ENCODE results near the gene OR2Z1.

Gene OR2Z1

GRCh38 chr19:8684001-8684902 is 37.2 kb upstream of the OR2Z1 start:
- no peaks in the 10 kb centered on the region for H3K79me2 ChIP-seq (ENCODE audit: low read length)
- no peaks in the 10 kb centered on the region for H3K4me1 ChIP-seq (ENCODE audit: low read length)

GRCh38 chr19:8686549-8686948 is 34.9 kb upstream of the OR2Z1 start:
- Histone ChIP-seq H3K9ac (ENCODE audit: low read length) (no peak overlapping the region), H2AFZ (ENCODE audit: low read depth, low read length) (no peak overlapping the region), H4K20me1 (ENCODE audit: insufficient read depth, low read length) (no peaks in the 10 kb centered on the region), H3K27me3 (ENCODE audit: low read depth, low read length) (no peaks in the 10 kb centered on the region), H3K4me2 (ENCODE audit: low read length) (no peak overlapping the region), H3K79me2 (ENCODE audit: low read length) (no peaks in the 10 kb centered on the region), H3K36me3 (replicated peaks; ENCODE audit: low read depth, low read length) (no peaks in the 10 kb centered on the region), H3K9me3 (ENCODE audit: insufficient read depth, low read length) (no peaks in the 10 kb centered on the region), H3K4me3 (ENCODE audit: low read length) (no peak overlapping the region), H3K4me1 (ENCODE audit: low read length) (no peaks in the 10 kb centered on the region), H3K27ac (ENCODE audit: low read length) (no peak overlapping the region)
- TF ChIP-seq EZH2phosphoT487 (IDR thresholded peaks at IDR 0.05; ENCODE audit: low read depth) (no peak), CTCF (IDR thresholded peaks at IDR 0.05; ENCODE audit: low read depth, low read length) (no peak)

More at GRCh38 chr19:8684001-8684902, 37.2 kb upstream of the OR2Z1 start:
- Histone ChIP-seq H4K20me1 (ENCODE audit: insufficient read depth, low read length) (no peaks in the 10 kb centered on the region), H3K4me2 (ENCODE audit: low read length) (no peak overlapping the region), H3K9ac (ENCODE audit: low read length) (no peak overlapping the region), H2AFZ (ENCODE audit: low read depth, low read length) (no peak overlapping the region), H3K9me3 (ENCODE audit: insufficient read depth, low read length) (no peaks in the 10 kb centered on the region), H3K27ac (ENCODE audit: low read length) (no peak overlapping the region), H3K4me3 (ENCODE audit: low read length) (no peak overlapping the region), H3K27me3 (ENCODE audit: low read depth, low read length) (no peaks in the 10 kb centered on the region), H3K36me3 (replicated peaks; ENCODE audit: low read depth, low read length) (no peaks in the 10 kb centered on the region)
- TF ChIP-seq EZH2phosphoT487 (IDR thresholded peaks at IDR 0.05; ENCODE audit: low read depth) (no peak), CTCF (IDR thresholded peaks at IDR 0.05; ENCODE audit: low read depth, low read length) (no peak)

- Histone ChIP-seq H4K20me1 (ENCODE audit: insufficient read depth, low read length) (no peaks in the 10 kb centered on the region), H2AFZ (ENCODE audit: low read depth, low read length) (no peak overlapping the region), H3K27ac (ENCODE audit: low read length) (no peak overlapping the region), H3K9me3 (ENCODE audit: insufficient read depth, low read length) (no peaks in the 10 kb centered on the region), H3K4me3 (ENCODE audit: low read length) (no peak overlapping the region), H3K9ac (ENCODE audit: low read length) (no peak overlapping the region), H3K79me2 (ENCODE audit: low read length) (no peaks in the 10 kb centered on the region), H3K36me3 (replicated peaks; ENCODE audit: low read depth, low read length) (no peaks in the 10 kb centered on the region), H3K4me2 (ENCODE audit: low read length) (no peak overlapping the region), H3K27me3 (ENCODE audit: low read depth, low read length) (no peaks in the 10 kb centered on the region), H3K4me1 (ENCODE audit: low read length) (no peaks in the 10 kb centered on the region)
- no peak for TF ChIP-seq CTCF (IDR thresholded peaks at IDR 0.05; ENCODE audit: low read depth, low read length)
- no peak for TF ChIP-seq EZH2phosphoT487 (IDR thresholded peaks at IDR 0.05; ENCODE audit: low read depth)
Observed at GRCh38 chr19:8688930-8689329, 32.5 kb upstream of the OR2Z1 start.

- Histone ChIP-seq H3K27me3 (ENCODE audit: low read depth, low read length) (no peaks in the 10 kb centered on the region), H3K4me1 (ENCODE audit: low read length) (no peaks in the 10 kb centered on the region), H3K4me2 (ENCODE audit: low read length) (no peak overlapping the region), H3K9me3 (ENCODE audit: insufficient read depth, low read length) (no peaks in the 10 kb centered on the region), H3K27ac (ENCODE audit: low read length) (no peak overlapping the region), H2AFZ (ENCODE audit: low read depth, low read length) (no peak overlapping the region), H3K79me2 (ENCODE audit: low read length) (no peaks in the 10 kb centered on the region), H3K4me3 (ENCODE audit: low read length) (no peak overlapping the region), H3K36me3 (replicated peaks; ENCODE audit: low read depth, low read length) (no peaks in the 10 kb centered on the region), H4K20me1 (ENCODE audit: insufficient read depth, low read length) (no peaks in the 10 kb centered on the region), H3K9ac (ENCODE audit: low read length) (no peak overlapping the region)
- TF ChIP-seq CTCF (IDR thresholded peaks at IDR 0.05; ENCODE audit: low read depth, low read length) (no peak), EZH2phosphoT487 (IDR thresholded peaks at IDR 0.05; ENCODE audit: low read depth) (no peak)
Observed at GRCh38 chr19:8690753-8691539, 30.5 kb upstream of the OR2Z1 start.
